Fibroblast of lung (primary cell): ENCODE data around the gene MXRA8.

Experiments
- CTCF ChIP-seq, 2 donors: IDR thresholded peaks in 1 of 2; conservative IDR thresholded peaks in 1 of 2; 1 replicate in 1 of 2; 2 replicates in 1 of 2; pipeline ENCODE4 v1.5.1; 2011 to 2012; ENCODE audit warnings: low read length in 2 of 2, control low read depth in 1 of 2, inconsistent platforms in 1 of 2, low read depth in 1 of 2, mild to moderate bottlenecking in 1 of 2
- EZH2 ChIP-seq: IDR thresholded peaks from 2 replicates; pipeline ENCODE4 v1.5.1; 2012; ENCODE audit warnings: low read length, control low read depth, mild to moderate bottlenecking; ENCODE audit errors: missing control alignments

- TF ChIP-seq CTCF (conservative IDR thresholded peaks at IDR 0.05 in 1 of 2, IDR thresholded peaks at IDR 0.05 in 1 of 2; ENCODE audit: low read depth in 1 of 2, low read length in 2 of 2), result no peak
- TF ChIP-seq EZH2, result no peak
Observed at GRCh38 chr1:1364266-1364665, 5.9 kb upstream of the MXRA8 start.
